Measurements from ENCODE around the gene HOGA1. TPM values are rescaled to one million over a fixed set of nuclear protein-coding genes. Genes with fewer than 3 reads are reported as not detected.

HOGA1 gene
- total RNA-seq, 1 donor = 0.86 TPM

GRCh38 chr10:97607095-97607636 is 23.0 kb downstream of the HOGA1 start:
- no peak for TF ChIP-seq CTCF (IDR thresholded peaks at IDR 0.05; ENCODE audit: insufficient read depth, low read depth, low read length)
- no peak for DNase-seq (ENCODE audit: low read depth)
- H3K4me3 ChIP-seq (ENCODE audit: low read depth, low read length) = no peak overlapping the region

- TF ChIP-seq CTCF (IDR thresholded peaks at IDR 0.05; ENCODE audit: insufficient read depth, low read depth, low read length) = no peak
- DNase-seq (ENCODE audit: low read depth) = no peak
- no peak overlapping the region for H3K4me3 ChIP-seq (ENCODE audit: low read depth, low read length)
Observed at GRCh38 chr10:97608991-97609561, 24.9 kb downstream of the HOGA1 start.

GRCh38 chr10:97611473-97611872 is 27.3 kb downstream of the HOGA1 start:
- no peak for DNase-seq (ENCODE audit: low read depth)
- no peak for TF ChIP-seq CTCF (IDR thresholded peaks at IDR 0.05; ENCODE audit: insufficient read depth, low read depth, low read length)
- no peak overlapping the region for H3K4me3 ChIP-seq (ENCODE audit: low read depth, low read length)

DNA sequence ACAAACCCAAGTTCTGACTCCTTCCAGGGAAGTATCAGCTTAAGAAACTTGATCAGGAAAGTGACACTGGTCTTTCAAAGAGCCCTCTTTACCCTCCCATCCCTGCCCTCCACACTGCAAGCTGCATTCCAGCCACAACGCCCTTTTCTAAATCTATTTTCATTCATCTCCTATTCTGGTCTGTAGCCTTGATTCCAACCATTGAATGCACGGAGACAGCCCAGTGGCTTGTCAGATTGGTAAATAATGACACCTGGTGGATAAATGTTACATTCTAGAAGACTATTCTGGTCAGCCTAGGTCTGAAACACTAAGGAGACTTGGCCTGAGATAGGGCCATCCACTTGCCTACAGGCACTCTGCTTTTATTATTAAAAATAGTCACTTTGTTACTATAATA is 28.2 kb downstream of the HOGA1 start:
- DNase-seq (ENCODE audit: low read depth) = peak; percentile 48
- TF ChIP-seq CTCF (IDR thresholded peaks at IDR 0.05; ENCODE audit: insufficient read depth, low read depth, low read length) = peak; percentile 39
- H3K4me3 ChIP-seq (ENCODE audit: low read depth, low read length) = no peak overlapping the region

DNA sequence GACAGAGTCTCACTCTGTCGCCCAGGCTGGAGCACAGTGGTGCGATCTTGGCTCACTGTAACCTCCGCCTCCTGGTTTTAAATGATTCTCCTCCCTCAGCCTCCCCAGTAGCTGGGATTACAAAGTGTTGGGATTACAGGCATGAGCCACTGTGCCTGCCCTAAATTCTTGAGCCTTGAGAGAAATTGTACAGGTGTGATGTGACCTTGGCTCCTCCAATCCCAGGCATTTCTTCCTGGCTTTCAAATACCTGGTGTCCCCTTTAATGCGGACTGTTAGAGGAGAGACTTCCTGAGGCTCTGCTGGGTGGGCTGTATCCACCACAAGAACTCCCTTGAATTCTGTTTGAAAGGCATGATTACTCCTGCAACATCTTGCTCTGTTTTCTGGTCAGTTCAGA is 34.1 kb downstream of the HOGA1 start:
- no peak for DNase-seq (ENCODE audit: low read depth)
- no peak for TF ChIP-seq CTCF (IDR thresholded peaks at IDR 0.05; ENCODE audit: insufficient read depth, low read depth, low read length)
- H3K4me3 ChIP-seq (ENCODE audit: low read depth, low read length) = no peak overlapping the region

DNA sequence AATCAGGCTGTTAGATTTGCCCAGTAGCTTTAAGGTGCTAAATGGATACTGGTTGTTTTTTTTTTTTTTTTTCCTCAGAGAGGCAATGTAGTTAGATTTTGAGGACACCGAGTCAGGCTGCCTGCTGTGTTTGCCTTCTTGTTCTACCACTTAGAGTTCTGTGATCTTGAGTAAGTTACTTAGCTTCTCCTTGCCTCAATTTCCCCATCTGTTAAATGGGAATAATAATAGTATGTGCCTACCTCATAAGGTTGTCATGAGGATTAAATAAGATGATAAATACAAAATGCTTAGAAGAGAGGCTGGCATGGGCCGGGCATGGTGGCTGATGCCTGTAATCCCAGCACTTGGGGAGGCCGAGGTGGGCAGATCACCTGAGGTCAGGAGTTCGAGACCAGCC is 34.5 kb downstream of the HOGA1 start:
- TF ChIP-seq CTCF (IDR thresholded peaks at IDR 0.05; ENCODE audit: insufficient read depth, low read depth, low read length) = no peak
- no peak overlapping the region for H3K4me3 ChIP-seq (ENCODE audit: low read depth, low read length)
- no peak for DNase-seq (ENCODE audit: low read depth)

DNA sequence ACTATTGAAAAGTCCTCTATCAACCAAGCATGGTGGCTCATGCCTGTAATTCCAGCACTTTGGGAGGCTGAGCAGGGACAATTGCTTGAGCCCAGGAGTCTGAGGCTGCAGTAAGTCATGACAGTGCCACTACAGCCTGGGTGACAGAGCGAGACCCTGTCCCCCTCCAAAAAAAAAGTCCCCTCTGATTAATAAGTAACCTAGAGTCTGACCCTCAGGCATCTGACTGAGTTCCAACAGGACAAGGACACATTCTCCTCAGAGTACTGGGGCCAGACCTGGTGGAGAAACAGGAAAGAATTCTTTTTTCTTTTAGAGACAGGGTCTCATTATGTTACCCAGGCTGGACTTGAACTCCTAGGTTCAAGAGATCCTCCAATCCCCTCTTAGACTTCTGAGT is 39.1 kb downstream of the HOGA1 start:
- no peak for DNase-seq (ENCODE audit: low read depth)
- H3K4me3 ChIP-seq (ENCODE audit: low read depth, low read length) = no peak overlapping the region
- no peak for TF ChIP-seq CTCF (IDR thresholded peaks at IDR 0.05; ENCODE audit: insufficient read depth, low read depth, low read length)

All from fibroblast of villous mesenchyme (primary cell).